ENCODE data around the gene DDX3X.
"Not testable (repeated sequence)": the region's sequence is repeated elsewhere in the genome, so short reads cannot be mapped to it uniquely, and the experiment has no call there.

DNA sequence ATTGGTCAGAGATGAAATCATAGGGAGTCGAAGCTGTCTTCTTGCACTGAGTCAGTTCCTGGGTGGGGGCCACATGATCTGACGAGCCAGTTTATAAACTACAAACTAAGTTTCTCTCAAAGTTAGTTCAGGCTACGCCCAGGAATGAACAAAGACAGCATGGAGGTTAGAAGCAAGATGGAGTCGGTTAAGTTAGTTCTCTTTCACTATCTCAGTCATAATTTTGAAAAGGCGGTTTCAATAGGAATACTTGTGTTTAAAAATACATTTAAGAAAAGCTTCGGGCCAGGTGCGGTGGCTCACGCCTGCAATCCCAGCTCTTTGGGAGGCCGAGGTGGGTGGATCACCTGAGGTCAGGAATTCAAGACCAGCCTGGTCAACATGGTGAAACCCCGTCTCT is 77.3 kb downstream of the DDX3X start:
- TF ChIP-seq, protein P1, sequence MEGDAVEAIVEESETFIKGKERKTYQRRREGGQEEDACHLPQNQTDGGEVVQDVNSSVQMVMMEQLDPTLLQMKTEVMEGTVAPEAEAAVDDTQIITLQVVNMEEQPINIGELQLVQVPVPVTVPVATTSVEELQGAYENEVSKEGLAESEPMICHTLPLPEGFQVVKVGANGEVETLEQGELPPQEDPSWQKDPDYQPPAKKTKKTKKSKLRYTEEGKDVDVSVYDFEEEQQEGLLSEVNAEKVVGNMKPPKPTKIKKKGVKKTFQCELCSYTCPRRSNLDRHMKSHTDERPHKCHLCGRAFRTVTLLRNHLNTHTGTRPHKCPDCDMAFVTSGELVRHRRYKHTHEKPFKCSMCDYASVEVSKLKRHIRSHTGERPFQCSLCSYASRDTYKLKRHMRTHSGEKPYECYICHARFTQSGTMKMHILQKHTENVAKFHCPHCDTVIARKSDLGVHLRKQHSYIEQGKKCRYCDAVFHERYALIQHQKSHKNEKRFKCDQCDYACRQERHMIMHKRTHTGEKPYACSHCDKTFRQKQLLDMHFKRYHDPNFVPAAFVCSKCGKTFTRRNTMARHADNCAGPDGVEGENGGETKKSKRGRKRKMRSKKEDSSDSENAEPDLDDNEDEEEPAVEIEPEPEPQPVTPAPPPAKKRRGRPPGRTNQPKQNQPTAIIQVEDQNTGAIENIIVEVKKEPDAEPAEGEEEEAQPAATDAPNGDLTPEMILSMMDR (conservative IDR thresholded peaks at IDR 0.05 in 1 of 2, IDR thresholded peaks at IDR 0.05 in 1 of 2; ENCODE audit: low read depth in 1 of 2, low read length in 2 of 2) = not testable (repeated sequence)
- not testable (repeated sequence) for TF ChIP-seq EZH2 (IDR thresholded peaks at IDR 0.05; ENCODE audit: low read length, missing control alignments)

Data from fibroblast of lung (primary cell).